ENCODE results near the gene KDM1B.

DNA sequence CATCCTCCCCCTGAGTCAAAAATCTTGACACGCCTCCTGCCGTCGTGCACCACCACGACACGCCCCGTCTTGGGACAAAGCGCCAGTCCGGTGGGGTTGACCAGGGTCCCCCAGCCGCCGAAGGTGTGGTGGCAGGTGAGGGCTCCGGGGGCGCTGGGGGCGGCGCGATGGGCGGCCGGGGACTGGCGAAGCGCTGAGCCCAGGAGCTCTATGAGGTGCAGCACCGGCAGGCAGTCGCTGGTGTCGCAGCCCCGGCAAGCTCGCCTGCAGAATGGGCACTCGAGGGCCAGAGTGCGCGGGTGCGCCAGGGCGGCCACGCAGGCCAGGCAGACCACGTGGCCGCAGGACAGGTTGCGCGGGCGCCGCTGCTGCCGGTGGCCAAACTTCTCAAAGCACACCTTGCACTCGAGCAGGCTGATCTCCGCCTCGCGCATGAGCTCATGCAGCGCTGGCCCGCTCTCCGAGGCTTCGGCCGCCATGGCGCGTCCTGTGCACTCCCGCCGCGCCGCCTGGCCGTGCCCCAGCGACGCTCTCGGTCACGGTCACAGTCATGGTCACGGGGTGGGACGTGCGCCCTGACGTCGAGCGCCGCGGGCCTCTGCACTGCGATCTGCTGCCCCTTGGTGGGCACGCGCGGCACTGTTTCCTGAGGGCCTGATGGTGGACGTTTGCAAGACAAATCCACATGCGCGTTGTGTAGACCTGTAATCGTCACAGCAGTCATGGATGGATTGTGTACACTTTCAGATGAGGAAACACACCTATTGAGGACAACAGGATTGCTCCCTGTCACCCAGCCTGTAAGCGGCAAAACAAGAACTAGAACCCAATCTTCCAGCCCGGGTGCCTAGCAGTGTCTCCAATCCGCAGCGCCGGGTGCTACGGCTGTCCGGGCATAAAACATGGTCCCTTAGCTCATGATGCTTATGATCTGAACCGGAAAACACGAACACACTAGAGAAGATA lies 32.8 kb upstream of the KDM1B start, which contains the start of gene NHLRC1:
- TF ChIP-seq ZNF629 (tag by site-specific recombination; IDR thresholded peaks at IDR 0.05) (no peak), ZNF121 (tag by site-specific recombination; IDR thresholded peaks at IDR 0.05) (no peak), ZNF48 (tag by site-specific recombination; IDR thresholded peaks at IDR 0.05) (no peak), ZNF624 (tag by site-specific recombination; IDR thresholded peaks at IDR 0.05) (no peak), ZNF274 (IDR thresholded peaks at IDR 0.05; ENCODE audit: low read length) (no peak), ZNF274 (tag by site-specific recombination; IDR thresholded peaks at IDR 0.05; ENCODE audit: borderline replicate concordance) (no peak), ZNF140 (tag by site-specific recombination; IDR thresholded peaks at IDR 0.05) (no peak)
- TF ChIP-seq, protein P1, sequence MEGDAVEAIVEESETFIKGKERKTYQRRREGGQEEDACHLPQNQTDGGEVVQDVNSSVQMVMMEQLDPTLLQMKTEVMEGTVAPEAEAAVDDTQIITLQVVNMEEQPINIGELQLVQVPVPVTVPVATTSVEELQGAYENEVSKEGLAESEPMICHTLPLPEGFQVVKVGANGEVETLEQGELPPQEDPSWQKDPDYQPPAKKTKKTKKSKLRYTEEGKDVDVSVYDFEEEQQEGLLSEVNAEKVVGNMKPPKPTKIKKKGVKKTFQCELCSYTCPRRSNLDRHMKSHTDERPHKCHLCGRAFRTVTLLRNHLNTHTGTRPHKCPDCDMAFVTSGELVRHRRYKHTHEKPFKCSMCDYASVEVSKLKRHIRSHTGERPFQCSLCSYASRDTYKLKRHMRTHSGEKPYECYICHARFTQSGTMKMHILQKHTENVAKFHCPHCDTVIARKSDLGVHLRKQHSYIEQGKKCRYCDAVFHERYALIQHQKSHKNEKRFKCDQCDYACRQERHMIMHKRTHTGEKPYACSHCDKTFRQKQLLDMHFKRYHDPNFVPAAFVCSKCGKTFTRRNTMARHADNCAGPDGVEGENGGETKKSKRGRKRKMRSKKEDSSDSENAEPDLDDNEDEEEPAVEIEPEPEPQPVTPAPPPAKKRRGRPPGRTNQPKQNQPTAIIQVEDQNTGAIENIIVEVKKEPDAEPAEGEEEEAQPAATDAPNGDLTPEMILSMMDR (tag by site-specific recombination; IDR thresholded peaks at IDR 0.05) = no peak
- TF ChIP-seq, protein P2, sequence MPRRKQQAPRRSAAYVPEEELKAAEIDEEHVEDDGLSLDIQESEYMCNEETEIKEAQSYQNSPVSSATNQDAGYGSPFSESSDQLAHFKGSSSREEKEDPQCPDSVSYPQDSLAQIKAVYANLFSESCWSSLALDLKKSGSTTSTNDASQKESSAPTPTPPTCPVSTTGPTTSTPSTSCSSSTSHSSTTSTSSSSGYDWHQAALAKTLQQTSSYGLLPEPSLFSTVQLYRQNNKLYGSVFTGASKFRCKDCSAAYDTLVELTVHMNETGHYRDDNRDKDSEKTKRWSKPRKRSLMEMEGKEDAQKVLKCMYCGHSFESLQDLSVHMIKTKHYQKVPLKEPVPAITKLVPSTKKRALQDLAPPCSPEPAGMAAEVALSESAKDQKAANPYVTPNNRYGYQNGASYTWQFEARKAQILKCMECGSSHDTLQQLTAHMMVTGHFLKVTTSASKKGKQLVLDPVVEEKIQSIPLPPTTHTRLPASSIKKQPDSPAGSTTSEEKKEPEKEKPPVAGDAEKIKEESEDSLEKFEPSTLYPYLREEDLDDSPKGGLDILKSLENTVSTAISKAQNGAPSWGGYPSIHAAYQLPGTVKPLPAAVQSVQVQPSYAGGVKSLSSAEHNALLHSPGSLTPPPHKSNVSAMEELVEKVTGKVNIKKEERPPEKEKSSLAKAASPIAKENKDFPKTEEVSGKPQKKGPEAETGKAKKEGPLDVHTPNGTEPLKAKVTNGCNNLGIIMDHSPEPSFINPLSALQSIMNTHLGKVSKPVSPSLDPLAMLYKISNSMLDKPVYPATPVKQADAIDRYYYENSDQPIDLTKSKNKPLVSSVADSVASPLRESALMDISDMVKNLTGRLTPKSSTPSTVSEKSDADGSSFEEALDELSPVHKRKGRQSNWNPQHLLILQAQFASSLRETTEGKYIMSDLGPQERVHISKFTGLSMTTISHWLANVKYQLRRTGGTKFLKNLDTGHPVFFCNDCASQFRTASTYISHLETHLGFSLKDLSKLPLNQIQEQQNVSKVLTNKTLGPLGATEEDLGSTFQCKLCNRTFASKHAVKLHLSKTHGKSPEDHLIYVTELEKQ (tag by site-specific recombination; IDR thresholded peaks at IDR 0.05; ENCODE audit: borderline replicate concordance) = no peak
- TF ChIP-seq, protein P3, sequence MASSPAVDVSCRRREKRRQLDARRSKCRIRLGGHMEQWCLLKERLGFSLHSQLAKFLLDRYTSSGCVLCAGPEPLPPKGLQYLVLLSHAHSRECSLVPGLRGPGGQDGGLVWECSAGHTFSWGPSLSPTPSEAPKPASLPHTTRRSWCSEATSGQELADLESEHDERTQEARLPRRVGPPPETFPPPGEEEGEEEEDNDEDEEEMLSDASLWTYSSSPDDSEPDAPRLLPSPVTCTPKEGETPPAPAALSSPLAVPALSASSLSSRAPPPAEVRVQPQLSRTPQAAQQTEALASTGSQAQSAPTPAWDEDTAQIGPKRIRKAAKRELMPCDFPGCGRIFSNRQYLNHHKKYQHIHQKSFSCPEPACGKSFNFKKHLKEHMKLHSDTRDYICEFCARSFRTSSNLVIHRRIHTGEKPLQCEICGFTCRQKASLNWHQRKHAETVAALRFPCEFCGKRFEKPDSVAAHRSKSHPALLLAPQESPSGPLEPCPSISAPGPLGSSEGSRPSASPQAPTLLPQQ (tag by site-specific recombination; IDR thresholded peaks at IDR 0.05) = no peak
- TF ChIP-seq, protein P4, sequence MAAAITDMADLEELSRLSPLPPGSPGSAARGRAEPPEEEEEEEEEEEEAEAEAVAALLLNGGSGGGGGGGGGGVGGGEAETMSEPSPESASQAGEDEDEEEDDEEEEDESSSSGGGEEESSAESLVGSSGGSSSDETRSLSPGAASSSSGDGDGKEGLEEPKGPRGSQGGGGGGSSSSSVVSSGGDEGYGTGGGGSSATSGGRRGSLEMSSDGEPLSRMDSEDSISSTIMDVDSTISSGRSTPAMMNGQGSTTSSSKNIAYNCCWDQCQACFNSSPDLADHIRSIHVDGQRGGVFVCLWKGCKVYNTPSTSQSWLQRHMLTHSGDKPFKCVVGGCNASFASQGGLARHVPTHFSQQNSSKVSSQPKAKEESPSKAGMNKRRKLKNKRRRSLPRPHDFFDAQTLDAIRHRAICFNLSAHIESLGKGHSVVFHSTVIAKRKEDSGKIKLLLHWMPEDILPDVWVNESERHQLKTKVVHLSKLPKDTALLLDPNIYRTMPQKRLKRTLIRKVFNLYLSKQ (tag by site-specific recombination; IDR thresholded peaks at IDR 0.05; ENCODE audit: borderline replicate concordance) = no peak
- TF ChIP-seq, protein P5, sequence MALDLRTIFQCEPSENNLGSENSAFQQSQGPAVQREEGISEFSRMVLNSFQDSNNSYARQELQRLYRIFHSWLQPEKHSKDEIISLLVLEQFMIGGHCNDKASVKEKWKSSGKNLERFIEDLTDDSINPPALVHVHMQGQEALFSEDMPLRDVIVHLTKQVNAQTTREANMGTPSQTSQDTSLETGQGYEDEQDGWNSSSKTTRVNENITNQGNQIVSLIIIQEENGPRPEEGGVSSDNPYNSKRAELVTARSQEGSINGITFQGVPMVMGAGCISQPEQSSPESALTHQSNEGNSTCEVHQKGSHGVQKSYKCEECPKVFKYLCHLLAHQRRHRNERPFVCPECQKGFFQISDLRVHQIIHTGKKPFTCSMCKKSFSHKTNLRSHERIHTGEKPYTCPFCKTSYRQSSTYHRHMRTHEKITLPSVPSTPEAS (tag by site-specific recombination; IDR thresholded peaks at IDR 0.05) = no peak
- TF ChIP-seq, protein P6, sequence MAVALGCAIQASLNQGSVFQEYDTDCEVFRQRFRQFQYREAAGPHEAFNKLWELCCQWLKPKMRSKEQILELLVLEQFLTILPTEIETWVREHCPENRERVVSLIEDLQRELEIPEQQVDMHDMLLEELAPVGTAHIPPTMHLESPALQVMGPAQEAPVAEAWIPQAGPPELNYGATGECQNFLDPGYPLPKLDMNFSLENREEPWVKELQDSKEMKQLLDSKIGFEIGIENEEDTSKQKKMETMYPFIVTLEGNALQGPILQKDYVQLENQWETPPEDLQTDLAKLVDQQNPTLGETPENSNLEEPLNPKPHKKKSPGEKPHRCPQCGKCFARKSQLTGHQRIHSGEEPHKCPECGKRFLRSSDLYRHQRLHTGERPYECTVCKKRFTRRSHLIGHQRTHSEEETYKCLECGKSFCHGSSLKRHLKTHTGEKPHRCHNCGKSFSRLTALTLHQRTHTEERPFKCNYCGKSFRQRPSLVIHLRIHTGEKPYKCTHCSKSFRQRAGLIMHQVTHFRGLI (tag by site-specific recombination; IDR thresholded peaks at IDR 0.05) = no peak
